Left cardiac atrium (tissue), 4 donors: ENCODE results near the gene ZNF385D. TPM values are rescaled to one million over a fixed set of nuclear protein-coding genes. Genes with fewer than 3 reads are reported as not detected.

ENCODE experiments used
- ATAC-seq, 2 donors: fragments of 200-7000 bp; cut with Tn5 transposase; one replicate each; pipeline ENCODE4 v1.9.1; 2020; ENCODE audit warnings: mild to moderate bottlenecking in 2 of 2, moderate library complexity in 2 of 2
- DNase-seq: peaks from one replicate; pipeline ENCODE4 v3.0.0-alpha.2; 2020
- intact Hi-C, 2 donors: fragments of 100-400 bp; cut with DNase I; formaldehyde crosslinking; loops; one replicate each; pipeline versions ENCODE4 v1.14.1 to v1.15.1; 2022 to 2023
- total RNA-seq, 2 donors: library from RNA; stranded (reverse); fragmentation: NEBNext Ultra II Directional; extraction: Animal tissue kit (Norgen Biotek cat#: 25700); gene quantifications; one replicate each; pipeline ENCODE4 v1.2.1, GENCODE V29; 2021
- donor health status: DM: no; HTN: yes; CAD: no.
- donor health status: DM: no; HTN: yes; CAD: no; lungs with severe emphysema.
- donor health status: DM: yes; HTN: yes; CAD: no.
- donor health status: Dilated cardiomyopathy.

Gene ZNF385D
- total RNA-seq, 2 donors from 2014 or later = 7.4 to 7.6 TPM

- no peak for DNase-seq
- ATAC-seq = peak; percentile 36 to 58
- intact Hi-C loops = loop anchor here (2.0 to 5.0 kb wide), 2 partner anchors 139 to 142 kb away; no protein-coding TSS in a partner anchor
These were observed 1.8 kb upstream of the ZNF385D start for GRCh38 chr3:21752749-21753347.

GRCh38 chr3:21751886-21752285 lies 876 bp upstream of the ZNF385D start:
- no peak for ATAC-seq
- DNase-seq = no peak
- intact Hi-C loops = loop anchor here (2.0 to 5.0 kb wide), 2 partner anchors 140 to 143 kb away; no protein-coding TSS in a partner anchor

- no peak for ATAC-seq
- DNase-seq = no peak
- intact Hi-C loops = loop anchor here in 1 of 2 donors (5.0 kb wide), 1 partner anchor 142 kb away; no protein-coding TSS in a partner anchor
These were observed 822 bp downstream of the ZNF385D start for GRCh38 chr3:21750080-21750696.

GRCh38 chr3:21747966-21748555 lies 2.9 kb downstream of the ZNF385D start:
- no peak for DNase-seq
- ATAC-seq = no peak
- intact Hi-C loops = no loop called here

GRCh38 chr3:21747376-21747775 lies 3.6 kb downstream of the ZNF385D start:
- intact Hi-C loops = no loop called here
- ATAC-seq (no peak), DNase-seq (no peak)

GRCh38 chr3:21745966-21746365 lies 5.0 kb downstream of the ZNF385D start:
- intact Hi-C loops = no loop called here
- DNase-seq (no peak), ATAC-seq (no peak)

GRCh38 chr3:21744793-21745192 lies 6.2 kb downstream of the ZNF385D start:
- ATAC-seq = no peak
- intact Hi-C loops = no loop called here

GRCh38 chr3:21738935-21739702 lies 11.9 kb downstream of the ZNF385D start:
- DNase-seq (no peak), ATAC-seq (peak in 1 of 2 donors; percentile 38)
- intact Hi-C loops = loop anchor here in 1 of 2 donors (10.0 kb wide), 1 partner anchor 94 kb away; no protein-coding TSS in a partner anchor

More at GRCh38 chr3:21744793-21745192, 6.2 kb downstream of the ZNF385D start:
- DNase-seq = no peak

- ATAC-seq (peak in 1 of 2 donors; percentile 51), DNase-seq (no peak)
- intact Hi-C loops = loop anchor here in 1 of 2 donors (10.0 kb wide), 1 partner anchor 93 kb away; no protein-coding TSS in a partner anchor
These were observed 12.7 kb downstream of the ZNF385D start for GRCh38 chr3:21738283-21738682.

- DNase-seq (no peak), ATAC-seq (no peak)
- intact Hi-C loops = loop anchor here in 1 of 2 donors (10.0 kb wide), 1 partner anchor 90 kb away; no protein-coding TSS in a partner anchor
These were observed 16.3 kb downstream of the ZNF385D start for GRCh38 chr3:21734746-21735145.

- intact Hi-C loops = loop anchor here in 1 of 2 donors (10.0 kb wide), 1 partner anchor 85 kb away; no protein-coding TSS in a partner anchor
- ATAC-seq (no peak), DNase-seq (no peak)
These were observed 21.0 kb downstream of the ZNF385D start for GRCh38 chr3:21729888-21730459.

GRCh38 chr3:21729331-21729730 lies 21.7 kb downstream of the ZNF385D start:
- DNase-seq (no peak), ATAC-seq (no peak)
- intact Hi-C loops = no loop called here

GRCh38 chr3:21722768-21723167 lies 28.2 kb downstream of the ZNF385D start:
- intact Hi-C loops = no loop called here
- no peak for DNase-seq
- no peak for ATAC-seq

GRCh38 chr3:21722301-21722700 lies 28.7 kb downstream of the ZNF385D start:
- no peak for ATAC-seq
- intact Hi-C loops = no loop called here
- no peak for DNase-seq

GRCh38 chr3:21718943-21719591 lies 31.9 kb downstream of the ZNF385D start:
- intact Hi-C loops = no loop called here
- no peak for ATAC-seq
- no peak for DNase-seq

- DNase-seq = no peak
- peak in 1 of 2 donors; percentile 94 for ATAC-seq
- intact Hi-C loops = no loop called here
These were observed 32.7 kb downstream of the ZNF385D start for GRCh38 chr3:21718161-21718765.

GRCh38 chr3:21715662-21716061 lies 35.3 kb downstream of the ZNF385D start:
- ATAC-seq = no peak
- no peak for DNase-seq
- intact Hi-C loops = no loop called here

- intact Hi-C loops = no loop called here
- ATAC-seq (peak; percentile 78 to 98), DNase-seq (peak; percentile 47)
These were observed 45.2 kb downstream of the ZNF385D start for GRCh38 chr3:21705769-21706168.
